ENCODE results near the gene NPY4R2.
"Not testable (repeated sequence)": the region's sequence is repeated elsewhere in the genome, so short reads cannot be mapped to it uniquely, and the experiment has no call there.

The NPY4R2 gene, protein sequence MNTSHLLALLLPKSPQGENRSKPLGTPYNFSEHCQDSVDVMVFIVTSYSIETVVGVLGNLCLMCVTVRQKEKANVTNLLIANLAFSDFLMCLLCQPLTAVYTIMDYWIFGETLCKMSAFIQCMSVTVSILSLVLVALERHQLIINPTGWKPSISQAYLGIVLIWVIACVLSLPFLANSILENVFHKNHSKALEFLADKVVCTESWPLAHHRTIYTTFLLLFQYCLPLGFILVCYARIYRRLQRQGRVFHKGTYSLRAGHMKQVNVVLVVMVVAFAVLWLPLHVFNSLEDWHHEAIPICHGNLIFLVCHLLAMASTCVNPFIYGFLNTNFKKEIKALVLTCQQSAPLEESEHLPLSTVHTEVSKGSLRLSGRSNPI

DNA sequence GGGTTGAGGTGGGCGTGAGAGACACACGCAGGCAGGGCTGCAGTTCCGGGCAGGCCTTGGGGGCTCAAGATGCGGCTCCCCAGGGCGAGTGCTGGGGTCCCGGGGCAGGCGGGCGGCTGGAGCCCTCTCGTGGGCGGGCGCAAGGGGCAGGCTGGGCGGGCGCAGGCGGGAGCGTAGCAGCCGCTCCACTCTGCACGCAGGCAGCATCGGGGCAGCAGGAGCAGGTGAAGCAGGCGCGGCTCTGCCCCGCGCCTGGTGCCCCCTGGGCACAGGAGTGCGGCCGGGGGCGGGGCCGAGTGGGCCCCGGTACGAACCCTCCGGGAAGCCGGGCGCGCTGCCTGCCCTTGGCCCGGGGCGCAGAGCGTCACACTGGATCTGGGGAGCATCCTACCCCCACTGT lies at the start of gene NPY4R2:
Gene NPY4R2, plus strand, starts transcription at position 188 of the 400 bp plus-strand sequence. CDS start 3,326 bp downstream, outside the sequence.
- DNase-seq (ENCODE audit: low read depth, low spot score) = not testable (repeated sequence)

DNA sequence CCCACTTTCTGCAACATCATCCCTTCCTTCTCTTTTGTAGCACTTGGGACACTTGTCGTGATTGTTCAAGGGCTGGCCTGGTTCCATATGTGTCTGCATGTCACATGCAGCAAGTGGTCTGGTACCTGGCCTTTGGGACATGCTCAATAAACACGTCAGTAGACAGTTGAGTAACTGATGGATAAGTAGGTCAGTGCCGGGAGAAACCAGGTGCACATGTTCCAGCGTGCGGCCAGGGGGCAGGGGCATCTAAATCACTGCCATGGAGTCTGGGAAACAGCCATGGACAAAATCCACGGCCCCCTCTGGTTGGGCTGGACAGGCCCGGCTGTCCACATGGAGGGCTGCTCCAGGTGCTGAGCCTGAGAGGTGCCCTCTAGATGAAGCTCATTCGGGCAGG lies 47.6 kb upstream of the NPY4R2 start:
- not testable (repeated sequence) for DNase-seq (ENCODE audit: low read depth, low spot score)

DNA sequence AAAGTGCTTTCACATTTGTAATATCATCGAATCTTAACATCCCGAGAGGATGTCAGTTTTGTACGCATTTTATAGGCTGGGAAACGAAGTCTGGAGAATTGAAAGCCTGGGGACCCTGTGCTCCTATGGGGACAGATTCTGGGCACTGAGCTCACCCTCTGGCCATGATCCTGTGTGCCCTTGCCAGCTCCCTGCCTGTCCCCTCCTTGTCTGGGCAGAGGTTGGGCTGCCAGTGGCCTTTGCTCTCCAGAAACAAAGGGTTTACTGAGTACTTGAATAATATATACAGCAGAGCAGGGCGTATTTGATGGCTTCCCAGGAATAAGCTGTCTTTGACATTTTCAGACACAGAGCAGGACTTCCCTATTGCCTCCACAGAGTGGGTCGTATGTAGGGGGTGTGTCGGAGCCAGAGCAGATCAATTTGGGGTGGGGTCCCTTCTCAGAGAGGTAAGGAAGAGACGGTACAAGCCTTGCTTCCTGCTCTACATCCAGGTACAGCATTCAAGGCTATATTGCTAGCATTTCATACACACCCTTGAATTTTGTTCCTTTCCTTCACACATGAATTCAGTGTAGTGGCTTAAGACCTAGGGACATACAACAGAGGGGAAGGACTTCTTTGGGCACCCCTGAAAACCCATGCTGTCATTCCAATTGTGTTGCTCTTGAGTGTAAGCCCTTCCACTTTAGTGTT lies 46.8 kb upstream of the NPY4R2 start:
- DNase-seq (ENCODE audit: low read depth, low spot score) = not testable (repeated sequence)

GRCh38 chr10:47872236-47872635 lies 46.2 kb upstream of the NPY4R2 start:
- not testable (repeated sequence) for DNase-seq (ENCODE audit: low read depth, low spot score)

DNA sequence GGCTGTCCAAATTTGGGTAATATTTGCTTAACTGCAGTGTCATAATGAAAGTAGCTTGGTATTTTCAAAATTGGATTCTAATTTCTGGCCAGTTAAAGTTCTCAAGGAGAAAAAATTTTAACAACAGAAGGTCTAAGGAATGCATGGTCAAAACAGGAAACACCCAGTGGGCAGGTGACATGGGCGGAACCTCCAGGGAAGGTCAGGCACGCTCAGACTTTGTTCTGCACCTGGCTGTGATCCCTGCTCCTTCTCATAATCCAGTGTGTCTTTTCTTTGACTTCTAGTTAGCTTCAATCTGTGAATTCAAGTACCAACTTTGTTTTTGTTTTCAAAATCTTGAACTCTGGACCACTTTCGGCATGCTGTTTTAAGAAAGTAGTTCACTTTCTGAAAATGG lies 34.2 kb upstream of the NPY4R2 start:
- DNase-seq (ENCODE audit: low read depth, low spot score) = not testable (repeated sequence)

DNA sequence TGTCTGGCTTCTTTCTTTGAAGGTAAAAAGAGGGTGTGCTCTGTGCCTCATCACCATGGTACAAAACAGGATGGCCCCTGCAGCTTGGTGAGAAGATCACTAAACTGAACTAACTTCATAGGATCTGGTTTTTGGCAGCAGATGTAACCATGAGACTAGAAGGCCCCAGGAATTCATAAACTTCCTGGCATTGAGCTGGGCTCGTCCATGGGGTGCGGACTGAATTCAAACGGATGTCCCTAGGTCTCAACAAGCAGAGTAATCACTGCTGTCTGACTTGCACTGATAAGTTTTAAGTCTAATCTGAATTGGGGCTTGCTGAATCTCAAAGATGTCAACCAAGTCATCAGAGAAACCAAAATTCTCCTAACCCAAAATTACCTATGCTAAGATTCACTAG lies 33.5 kb upstream of the NPY4R2 start:
- not testable (repeated sequence) for DNase-seq (ENCODE audit: low read depth, low spot score)

DNA sequence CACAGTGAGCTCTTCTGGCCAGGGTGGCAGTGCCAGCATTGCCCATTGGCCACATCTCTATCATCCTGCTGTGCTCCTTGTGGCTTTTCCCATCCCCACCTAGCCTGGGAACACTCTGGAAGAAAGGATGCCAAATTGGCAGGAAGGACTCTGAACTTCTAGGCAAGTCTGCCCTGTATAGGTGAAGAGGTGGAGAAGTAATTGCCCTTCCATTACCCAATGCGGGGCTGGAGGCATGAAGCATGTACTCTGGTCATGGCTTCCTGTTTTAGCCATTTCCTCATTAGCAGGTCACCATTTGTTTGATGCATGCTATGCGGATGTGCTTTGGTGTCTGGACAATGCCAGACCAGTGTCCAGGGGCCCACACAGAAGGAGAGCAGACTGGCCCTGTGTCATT lies 32.1 kb upstream of the NPY4R2 start:
- DNase-seq (ENCODE audit: low read depth, low spot score) = not testable (repeated sequence)

DNA sequence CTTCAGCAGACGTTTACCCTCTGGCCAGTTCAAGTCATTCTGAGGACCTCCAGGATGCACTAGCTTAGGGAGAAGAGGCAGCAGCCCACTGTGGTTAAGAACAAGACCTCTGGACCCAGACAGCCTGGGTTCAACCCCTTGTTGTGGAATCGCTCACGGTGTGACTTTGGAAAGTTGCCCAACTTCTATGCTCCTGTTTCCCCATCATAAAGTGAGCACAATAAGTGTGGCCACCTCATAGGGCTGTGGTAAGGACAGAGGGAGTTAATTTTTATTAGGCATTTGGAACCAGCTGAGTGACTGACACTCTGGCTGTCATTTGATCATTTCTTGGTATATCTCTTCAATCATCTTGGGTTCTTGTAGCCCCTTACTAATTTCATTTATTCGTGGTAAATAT lies 31.6 kb upstream of the NPY4R2 start:
- not testable (repeated sequence) for DNase-seq (ENCODE audit: low read depth, low spot score)

GRCh38 chr10:47890737-47891136 lies 27.7 kb upstream of the NPY4R2 start:
- not testable (repeated sequence) for DNase-seq (ENCODE audit: low read depth, low spot score)

DNA sequence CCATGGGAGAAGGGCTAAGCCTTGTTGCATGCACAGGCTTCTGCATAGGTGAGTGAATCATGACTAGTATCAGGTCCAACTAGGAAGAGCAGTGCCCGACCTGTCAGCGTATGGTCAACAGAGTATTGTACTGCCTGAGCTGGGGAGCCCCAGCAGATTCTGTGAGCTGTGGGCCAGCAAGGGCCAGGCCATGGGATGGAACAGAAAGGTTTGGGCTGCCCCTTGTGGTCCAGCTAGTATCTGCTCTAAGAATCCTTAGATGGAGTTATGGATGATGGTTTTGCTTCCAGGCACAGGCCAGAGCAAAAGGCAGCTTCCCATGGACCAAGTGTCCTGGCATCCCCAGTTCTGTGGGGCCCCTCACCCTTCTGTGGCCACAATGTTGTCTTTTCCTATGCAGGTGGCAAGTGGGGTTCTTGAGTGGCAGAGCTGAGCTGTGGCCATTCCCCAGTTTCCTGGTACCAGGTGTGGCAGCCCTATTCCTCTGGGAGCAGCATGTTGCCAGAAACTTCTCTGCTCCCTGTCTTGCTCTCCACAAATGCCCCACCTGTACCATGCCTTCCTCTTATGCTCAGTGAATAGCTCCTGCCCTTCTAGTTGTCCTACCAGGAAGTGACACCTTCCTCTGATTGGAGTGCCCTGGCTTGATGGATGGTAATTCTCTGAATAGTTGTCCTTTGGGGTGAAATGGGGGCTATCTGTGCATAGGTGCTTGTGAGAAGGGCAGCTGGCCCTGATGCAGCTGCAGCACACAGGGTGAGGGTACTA lies 25.8 kb upstream of the NPY4R2 start:
- DNase-seq (ENCODE audit: low read depth, low spot score) = not testable (repeated sequence)

DNA sequence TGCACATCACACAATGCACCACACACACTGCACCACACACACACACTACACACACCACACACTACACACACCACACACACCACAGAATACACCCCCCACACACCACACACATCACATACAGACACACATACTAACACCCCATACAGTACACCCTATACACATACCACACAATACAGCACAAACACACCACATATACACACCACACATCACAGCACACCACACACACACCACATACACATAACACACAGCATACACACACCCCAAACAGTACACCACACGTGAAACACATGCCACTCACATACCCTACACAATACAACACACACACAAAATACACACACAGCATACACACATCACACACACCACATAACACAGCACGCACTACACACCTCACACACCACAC lies 23.9 kb upstream of the NPY4R2 start:
- DNase-seq (ENCODE audit: low read depth, low spot score) = not testable (repeated sequence)

GRCh38 chr10:47897813-47898212 lies 20.6 kb upstream of the NPY4R2 start:
- not testable (repeated sequence) for DNase-seq (ENCODE audit: low read depth, low spot score)

DNA sequence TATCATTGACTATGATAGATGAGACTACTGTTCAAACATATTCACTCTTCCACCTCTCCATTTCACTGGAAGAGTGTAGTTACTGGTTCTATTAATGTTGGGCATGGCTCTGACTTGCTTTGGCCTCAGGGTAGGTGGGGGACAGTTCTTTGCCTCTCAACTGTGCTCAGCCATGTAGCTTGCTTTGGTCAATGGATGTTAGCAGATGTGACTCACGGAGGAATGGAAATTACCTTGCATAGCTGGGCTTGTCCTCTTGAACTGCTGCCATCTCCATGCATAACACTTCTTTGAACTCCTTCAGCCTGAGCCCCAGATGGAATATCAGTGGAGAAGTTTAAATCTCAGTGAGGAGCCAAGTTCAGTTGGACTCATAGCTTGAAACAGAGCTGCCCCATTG lies 9.1 kb upstream of the NPY4R2 start:
- not testable (repeated sequence) for DNase-seq (ENCODE audit: low read depth, low spot score)

DNA sequence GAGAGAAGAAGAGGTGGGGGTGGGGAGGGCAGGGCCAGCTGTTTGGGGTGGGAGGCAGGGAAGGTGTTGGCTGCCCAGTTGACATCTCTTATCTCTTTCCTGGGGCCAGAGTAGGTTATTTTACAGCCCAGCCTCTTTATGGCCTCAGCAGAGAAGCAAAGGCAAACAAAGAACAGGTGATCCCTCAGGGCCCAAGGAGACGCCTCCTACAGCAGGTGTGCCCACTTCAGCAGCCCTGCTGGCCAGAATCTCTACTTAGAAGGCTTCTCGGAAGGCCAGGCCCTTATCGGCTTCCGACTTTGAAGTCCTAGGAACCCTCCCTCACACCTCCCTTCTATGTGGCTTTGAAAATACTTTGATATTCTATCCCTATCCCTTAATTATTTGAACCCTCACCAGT lies 8.0 kb upstream of the NPY4R2 start:
- not testable (repeated sequence) for DNase-seq (ENCODE audit: low read depth, low spot score)

DNA sequence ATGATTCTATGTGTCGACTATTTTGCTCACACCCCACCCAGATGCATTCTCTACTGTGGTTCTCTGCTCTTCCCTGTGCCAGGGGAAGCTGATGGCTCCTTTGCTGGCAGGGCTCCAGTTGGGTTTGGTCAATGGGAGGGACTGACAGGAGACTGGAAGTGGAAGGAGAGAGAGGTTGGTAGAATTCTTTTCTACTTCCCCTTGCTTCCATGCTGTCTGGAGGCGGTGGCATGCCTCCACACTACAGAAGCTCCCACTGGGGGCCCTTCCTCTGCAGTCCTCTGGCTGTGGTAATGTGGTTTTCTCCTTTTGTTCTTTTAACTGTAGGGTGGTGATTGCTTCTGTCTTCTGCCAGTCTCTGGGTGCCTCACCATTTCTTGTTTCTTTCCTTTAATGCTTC lies 4.4 kb upstream of the NPY4R2 start:
- DNase-seq (ENCODE audit: low read depth, low spot score) = not testable (repeated sequence)

DNA sequence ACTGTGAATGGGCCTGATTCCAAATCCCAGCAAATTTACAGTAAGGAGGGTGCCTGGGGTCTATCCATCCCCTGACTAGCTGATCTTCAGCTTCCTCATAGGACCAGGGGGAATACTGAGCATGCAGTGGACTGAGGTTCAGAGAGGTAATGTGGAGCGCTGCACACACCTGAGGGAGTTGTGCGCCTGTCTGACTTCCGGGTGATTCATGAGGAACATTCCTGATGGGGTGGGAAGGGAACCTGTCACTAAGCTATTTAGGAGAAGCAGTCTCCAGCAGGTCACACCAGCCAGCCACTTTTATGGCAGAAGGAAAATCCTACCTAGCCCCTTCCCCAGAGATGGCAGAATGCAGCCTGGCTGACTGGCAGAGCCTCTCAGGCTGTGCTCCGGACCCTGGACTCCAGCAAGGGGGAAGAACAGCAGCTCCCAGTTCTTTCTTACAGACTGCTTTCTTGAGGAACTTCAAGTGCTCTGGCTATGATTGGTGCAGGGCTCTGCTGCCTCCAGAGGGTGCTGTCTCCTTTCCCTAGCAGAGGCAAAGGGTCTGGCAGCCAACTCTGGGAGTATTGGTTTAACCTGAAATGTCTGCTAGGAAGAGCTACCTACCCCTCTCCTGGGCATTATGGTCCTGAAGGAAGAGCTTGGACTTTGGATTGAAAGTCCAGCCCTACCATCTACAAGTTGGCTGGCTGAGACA lies 2.5 kb upstream of the NPY4R2 start:
- DNase-seq (ENCODE audit: low read depth, low spot score) = not testable (repeated sequence)

DNA sequence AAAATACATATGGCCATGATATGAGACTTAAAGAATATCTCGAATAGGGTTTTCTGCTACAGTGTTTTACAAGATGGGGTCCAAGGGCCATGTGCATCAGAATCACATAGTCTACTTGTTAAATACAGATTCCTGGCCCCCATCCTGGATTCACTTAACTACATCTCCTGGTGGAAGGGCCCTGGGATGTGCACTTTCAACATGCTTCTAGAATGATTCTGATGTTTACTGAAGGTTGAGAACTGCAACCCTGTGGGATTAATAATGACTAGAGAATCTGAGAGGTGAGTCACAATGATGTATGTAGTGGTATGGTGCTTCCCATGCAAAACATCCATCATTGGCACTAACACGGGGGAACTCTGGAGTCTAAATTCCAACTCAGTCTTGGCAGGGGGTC lies 2.1 kb downstream of the NPY4R2 start:
- not testable (repeated sequence) for DNase-seq (ENCODE audit: low read depth, low spot score)

DNA sequence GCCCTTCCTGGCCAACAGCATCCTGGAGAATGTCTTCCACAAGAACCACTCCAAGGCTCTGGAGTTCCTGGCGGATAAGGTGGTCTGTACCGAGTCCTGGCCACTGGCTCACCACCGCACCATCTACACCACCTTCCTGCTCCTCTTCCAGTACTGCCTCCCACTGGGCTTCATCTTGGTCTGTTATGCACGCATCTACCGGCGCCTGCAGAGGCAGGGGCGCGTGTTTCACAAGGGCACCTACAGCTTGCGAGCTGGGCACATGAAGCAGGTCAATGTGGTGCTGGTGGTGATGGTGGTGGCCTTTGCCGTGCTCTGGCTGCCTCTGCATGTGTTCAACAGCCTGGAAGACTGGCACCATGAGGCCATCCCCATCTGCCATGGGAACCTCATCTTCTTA lies 4.0 kb downstream of the NPY4R2 start:
- not testable (repeated sequence) for DNase-seq (ENCODE audit: low read depth, low spot score)

GRCh38 chr10:47924628-47925027 lies 6.2 kb downstream of the NPY4R2 start:
- DNase-seq (ENCODE audit: low read depth, low spot score) = not testable (repeated sequence)

- not testable (repeated sequence) for DNase-seq (ENCODE audit: low read depth, low spot score)
These were observed 8.9 kb downstream of the NPY4R2 start for GRCh38 chr10:47927147-47927916.

DNA sequence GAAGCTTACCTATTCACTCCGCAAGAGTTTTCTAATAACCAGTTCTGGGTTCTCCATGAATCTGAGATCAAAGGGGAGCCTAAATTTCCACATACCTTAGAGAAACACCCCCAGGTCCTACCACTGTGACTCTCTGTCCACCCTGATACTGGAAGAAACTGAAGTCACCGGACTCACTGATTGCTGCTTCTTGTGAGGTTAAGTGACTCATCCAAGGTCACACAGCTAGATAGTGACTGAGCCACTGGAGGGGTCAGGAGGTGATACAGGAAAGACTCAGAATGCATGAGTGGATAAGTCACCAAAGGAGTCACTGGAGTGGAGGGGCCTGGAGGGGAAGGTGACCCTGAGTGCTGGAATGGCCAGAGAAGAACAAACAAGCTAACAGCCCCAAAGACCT lies 9.8 kb downstream of the NPY4R2 start:
- DNase-seq (ENCODE audit: low read depth, low spot score) = not testable (repeated sequence)

Measured in astrocyte of the hippocampus (primary cell).